ENCODE data around the gene GP2.
"Not testable (repeated sequence)": the region's sequence is repeated elsewhere in the genome, so short reads cannot be mapped to it uniquely, and the experiment has no call there.

GP2 gene

DNA sequence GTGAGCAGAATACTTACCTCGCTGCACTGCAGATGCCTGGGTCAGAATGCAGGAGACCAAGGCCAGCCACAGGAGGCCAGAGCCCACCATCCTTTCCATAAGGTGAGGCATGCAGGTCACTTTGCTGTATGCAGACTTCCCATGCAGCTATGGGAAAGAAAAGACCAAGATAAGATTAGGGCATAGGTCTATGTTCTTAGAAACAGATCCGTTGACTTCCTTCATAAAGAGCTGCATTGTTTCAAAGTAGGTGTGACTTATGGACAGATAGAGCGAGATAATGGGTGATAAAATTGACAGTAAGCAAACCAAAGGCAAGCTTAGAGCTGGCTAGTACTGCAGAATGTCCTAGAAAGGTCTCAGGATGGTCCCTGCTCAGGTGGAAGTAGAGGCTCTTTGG is 992 bp downstream of the GP2 start:
- no peak overlapping the region for H3K27ac ChIP-seq (ENCODE audit: insufficient read depth, low read length, poor library complexity, severe bottlenecking)
- no peak for DNase-seq
- no peaks in the 10 kb centered on the region for H3K27me3 ChIP-seq (replicated peaks; ENCODE audit: control insufficient read depth, insufficient read depth, low read length, poor library complexity, severe bottlenecking)
- no peaks in the 10 kb centered on the region for H3K36me3 ChIP-seq (ENCODE audit: control insufficient read depth, insufficient read depth, low read length)
- no peaks in the 10 kb centered on the region for H3K9me3 ChIP-seq (ENCODE audit: control insufficient read depth, low read length)
- no peaks in the 10 kb centered on the region for H3K4me1 ChIP-seq (ENCODE audit: control insufficient read depth, insufficient read depth, low read length, poor library complexity, severe bottlenecking)
- no peak overlapping the region for H3K4me3 ChIP-seq (ENCODE audit: insufficient read depth, low read depth, low read length, poor library complexity, severe bottlenecking)

DNA sequence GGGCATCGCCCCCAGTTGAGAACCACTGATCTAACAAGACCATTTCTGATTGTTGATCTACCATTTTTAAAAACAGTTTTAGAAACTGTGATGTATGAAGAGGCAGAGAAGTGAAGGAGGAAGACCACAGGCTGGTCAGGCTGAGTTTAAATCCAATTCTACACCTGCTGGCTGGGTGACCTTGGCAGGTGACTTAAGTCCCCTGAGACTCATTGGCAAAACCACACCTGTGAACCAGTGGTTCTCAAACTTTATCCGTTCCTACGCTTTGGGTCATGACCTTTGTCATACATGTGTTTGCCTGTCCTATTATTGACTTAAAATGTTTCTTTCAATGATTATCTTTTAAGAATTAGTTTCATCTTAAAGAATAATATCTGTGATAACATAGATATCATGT is 2.3 kb downstream of the GP2 start:
- no peak overlapping the region for H3K27ac ChIP-seq (ENCODE audit: insufficient read depth, low read length, poor library complexity, severe bottlenecking)
- H3K4me1 ChIP-seq (ENCODE audit: control insufficient read depth, insufficient read depth, low read length, poor library complexity, severe bottlenecking): no peaks in the 10 kb centered on the region
- DNase-seq: no peak
- H3K36me3 ChIP-seq (ENCODE audit: control insufficient read depth, insufficient read depth, low read length): no peaks in the 10 kb centered on the region
- no peak overlapping the region for H3K4me3 ChIP-seq (ENCODE audit: insufficient read depth, low read depth, low read length, poor library complexity, severe bottlenecking)
- H3K27me3 ChIP-seq (replicated peaks; ENCODE audit: control insufficient read depth, insufficient read depth, low read length, poor library complexity, severe bottlenecking): no peaks in the 10 kb centered on the region
- H3K9me3 ChIP-seq (ENCODE audit: control insufficient read depth, low read length): no peaks in the 10 kb centered on the region

DNA sequence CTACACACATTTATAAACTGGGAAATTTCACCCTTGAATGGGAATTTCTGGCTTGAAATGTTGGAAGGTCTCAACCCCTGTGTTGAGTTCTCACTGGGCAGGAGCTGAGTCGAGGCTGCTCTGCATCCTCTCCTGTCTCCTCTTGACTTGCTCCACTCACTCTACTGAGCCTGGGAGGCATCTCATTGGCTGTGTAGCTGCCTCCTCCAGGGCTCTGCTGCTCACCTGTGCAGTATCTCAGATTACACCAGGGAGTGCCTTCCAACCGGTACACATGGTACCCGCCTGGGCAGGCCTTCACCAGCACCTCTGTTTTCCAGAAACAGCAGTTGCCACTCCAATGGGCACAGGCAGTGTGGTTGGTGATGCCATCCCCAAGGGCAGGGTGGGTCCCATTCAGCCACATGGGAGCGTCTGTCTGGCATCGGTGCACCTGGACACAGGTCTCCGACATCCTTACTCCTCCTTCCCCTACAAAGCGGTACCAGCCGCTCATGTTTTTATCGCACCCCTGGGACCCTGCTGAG is 3.7 kb downstream of the GP2 start:
- H3K4me1 ChIP-seq (ENCODE audit: control insufficient read depth, insufficient read depth, low read length, poor library complexity, severe bottlenecking): no peaks in the 10 kb centered on the region
- no peak overlapping the region for H3K4me3 ChIP-seq (ENCODE audit: insufficient read depth, low read depth, low read length, poor library complexity, severe bottlenecking)
- H3K27me3 ChIP-seq (replicated peaks; ENCODE audit: control insufficient read depth, insufficient read depth, low read length, poor library complexity, severe bottlenecking): no peaks in the 10 kb centered on the region
- no peak overlapping the region for H3K27ac ChIP-seq (ENCODE audit: insufficient read depth, low read length, poor library complexity, severe bottlenecking)
- H3K9me3 ChIP-seq (ENCODE audit: control insufficient read depth, low read length): no peaks in the 10 kb centered on the region
- no peaks in the 10 kb centered on the region for H3K36me3 ChIP-seq (ENCODE audit: control insufficient read depth, insufficient read depth, low read length)
- no peak for DNase-seq

DNA sequence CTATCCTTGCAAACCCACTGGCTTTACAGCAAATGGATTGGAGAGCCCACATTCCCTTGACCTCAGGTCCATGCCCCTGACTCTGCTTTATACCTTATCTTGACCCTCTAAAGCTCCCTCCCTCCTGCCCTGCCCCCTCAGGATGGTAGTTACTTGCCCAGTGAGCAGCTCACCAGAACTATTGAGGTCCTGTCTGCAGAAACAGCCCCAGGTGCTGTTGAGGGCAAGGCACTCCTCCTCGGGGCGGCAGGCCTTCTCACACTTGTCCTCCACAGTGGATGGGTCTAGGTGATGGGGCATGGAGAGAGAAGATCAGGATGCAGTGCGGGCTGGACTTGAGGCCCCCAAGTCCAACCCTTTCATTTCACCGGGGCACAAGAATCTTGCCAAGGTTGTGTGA is 4.6 kb downstream of the GP2 start:
- Histone ChIP-seq H3K4me3 (ENCODE audit: insufficient read depth, low read depth, low read length, poor library complexity, severe bottlenecking) (no peak overlapping the region), H3K9me3 (ENCODE audit: control insufficient read depth, low read length) (no peaks in the 10 kb centered on the region), H3K36me3 (ENCODE audit: control insufficient read depth, insufficient read depth, low read length) (no peaks in the 10 kb centered on the region), H3K4me1 (ENCODE audit: control insufficient read depth, insufficient read depth, low read length, poor library complexity, severe bottlenecking) (no peaks in the 10 kb centered on the region), H3K27ac (ENCODE audit: insufficient read depth, low read length, poor library complexity, severe bottlenecking) (no peak overlapping the region), H3K27me3 (replicated peaks; ENCODE audit: control insufficient read depth, insufficient read depth, low read length, poor library complexity, severe bottlenecking) (no peaks in the 10 kb centered on the region)
- DNase-seq: no peak

DNA sequence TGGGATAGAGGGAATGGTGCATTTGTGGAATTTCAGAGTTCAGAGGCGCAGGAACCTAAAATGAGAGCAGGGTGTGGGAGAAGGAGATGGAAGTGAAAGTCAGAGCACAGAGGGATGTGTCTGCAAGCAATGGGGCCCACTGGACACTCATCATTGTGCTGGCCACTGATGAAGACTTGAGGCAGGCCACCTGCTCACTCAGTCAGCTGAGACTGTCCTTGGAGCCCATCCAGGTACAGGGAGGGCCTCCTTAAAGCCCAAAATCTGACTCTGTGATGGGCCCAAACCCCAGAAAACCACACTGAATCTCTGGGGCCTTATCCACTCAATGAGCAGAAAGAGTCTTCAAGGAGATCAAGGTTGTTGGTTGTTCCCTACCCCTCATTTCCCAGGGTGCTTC is 5.6 kb downstream of the GP2 start:
- Histone ChIP-seq H3K4me1 (ENCODE audit: control insufficient read depth, insufficient read depth, low read length, poor library complexity, severe bottlenecking) (no peaks in the 10 kb centered on the region), H3K27me3 (replicated peaks; ENCODE audit: control insufficient read depth, insufficient read depth, low read length, poor library complexity, severe bottlenecking) (no peaks in the 10 kb centered on the region), H3K27ac (ENCODE audit: insufficient read depth, low read length, poor library complexity, severe bottlenecking) (no peak overlapping the region), H3K9me3 (ENCODE audit: control insufficient read depth, low read length) (no peaks in the 10 kb centered on the region), H3K4me3 (ENCODE audit: insufficient read depth, low read depth, low read length, poor library complexity, severe bottlenecking) (no peak overlapping the region), H3K36me3 (ENCODE audit: control insufficient read depth, insufficient read depth, low read length) (no peaks in the 10 kb centered on the region)
- no peak for DNase-seq

DNA sequence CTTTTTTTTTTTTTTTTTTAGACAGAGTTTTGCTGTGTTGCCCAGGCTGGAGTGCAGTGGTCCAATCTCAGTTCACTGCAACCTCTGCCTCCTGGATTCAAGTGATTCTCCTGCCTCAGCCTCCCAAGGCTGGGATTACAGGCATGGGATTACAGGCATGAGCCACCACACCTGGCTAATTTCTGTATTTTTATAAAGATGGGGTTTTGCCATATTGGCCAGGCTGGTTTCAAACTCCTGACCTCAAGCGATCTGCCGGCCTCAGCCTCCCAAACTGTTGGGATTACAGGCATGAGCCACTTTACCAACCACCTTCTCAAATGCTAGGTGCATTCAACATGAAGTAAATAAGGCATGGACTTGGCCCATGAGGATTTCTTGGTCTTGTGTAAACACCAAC is 6.3 kb downstream of the GP2 start:
- H3K4me3 ChIP-seq (ENCODE audit: insufficient read depth, low read depth, low read length, poor library complexity, severe bottlenecking); DNase-seq; H3K4me1 ChIP-seq (ENCODE audit: control insufficient read depth, insufficient read depth, low read length, poor library complexity, severe bottlenecking); H3K27me3 ChIP-seq (replicated peaks; ENCODE audit: control insufficient read depth, insufficient read depth, low read length, poor library complexity, severe bottlenecking); H3K36me3 ChIP-seq (ENCODE audit: control insufficient read depth, insufficient read depth, low read length); H3K9me3 ChIP-seq (ENCODE audit: control insufficient read depth, low read length); H3K27ac ChIP-seq (ENCODE audit: insufficient read depth, low read length, poor library complexity, severe bottlenecking): not testable (repeated sequence)

DNA sequence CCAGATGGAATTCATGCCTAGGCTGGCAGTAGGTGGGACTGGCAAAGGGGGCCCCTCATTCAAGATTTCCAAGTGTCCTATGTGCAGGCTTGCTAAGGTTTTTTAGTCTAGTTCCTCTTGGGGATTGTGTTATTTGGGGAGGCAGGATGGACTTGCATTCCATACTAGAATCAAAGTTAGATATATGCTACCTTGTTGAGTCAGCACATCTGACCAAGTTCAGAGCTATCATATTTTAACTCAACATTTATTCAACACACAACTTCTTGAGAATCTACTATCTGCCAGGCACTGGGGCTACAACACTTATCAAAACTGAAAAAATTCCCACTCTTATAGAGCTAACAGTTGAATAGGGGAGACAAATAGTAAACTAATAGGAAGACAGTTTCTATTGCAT is 6.7 kb downstream of the GP2 start:
- Histone ChIP-seq H3K4me3 (ENCODE audit: insufficient read depth, low read depth, low read length, poor library complexity, severe bottlenecking) (no peak overlapping the region), H3K9me3 (ENCODE audit: control insufficient read depth, low read length) (no peaks in the 10 kb centered on the region)
- no peak for DNase-seq

DNA sequence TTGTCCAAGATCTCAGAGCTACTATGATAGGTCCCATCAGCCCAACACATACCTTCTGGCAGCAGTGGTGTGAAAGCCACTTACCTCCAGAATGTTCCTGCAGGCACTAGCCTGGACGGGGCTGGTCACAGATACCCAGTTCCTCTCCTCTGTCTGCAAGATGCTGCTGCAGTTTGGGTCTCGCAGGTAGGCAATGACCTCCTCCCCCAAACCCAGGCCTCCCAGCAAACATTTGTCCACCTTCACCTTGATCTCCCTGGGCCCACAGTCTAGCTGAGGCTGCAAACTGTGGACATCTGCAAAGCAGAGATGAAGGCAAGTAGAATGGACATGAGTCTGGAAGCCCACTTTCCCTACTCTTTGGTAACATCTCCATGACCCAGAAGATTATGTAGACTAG is 7.1 kb downstream of the GP2 start:
- DNase-seq: no peak
- H3K4me1 ChIP-seq (ENCODE audit: control insufficient read depth, insufficient read depth, low read length, poor library complexity, severe bottlenecking): no peaks in the 10 kb centered on the region
- no peaks in the 10 kb centered on the region for H3K27me3 ChIP-seq (replicated peaks; ENCODE audit: control insufficient read depth, insufficient read depth, low read length, poor library complexity, severe bottlenecking)
- H3K9me3 ChIP-seq (ENCODE audit: control insufficient read depth, low read length): no peaks in the 10 kb centered on the region
- no peaks in the 10 kb centered on the region for H3K36me3 ChIP-seq (ENCODE audit: control insufficient read depth, insufficient read depth, low read length)
- H3K27ac ChIP-seq (ENCODE audit: insufficient read depth, low read length, poor library complexity, severe bottlenecking): no peak overlapping the region
- no peak overlapping the region for H3K4me3 ChIP-seq (ENCODE audit: insufficient read depth, low read depth, low read length, poor library complexity, severe bottlenecking)

More for the DNA sequence above, 6.7 kb downstream of the GP2 start:
- no peaks in the 10 kb centered on the region for H3K27me3 ChIP-seq (replicated peaks; ENCODE audit: control insufficient read depth, insufficient read depth, low read length, poor library complexity, severe bottlenecking)
- H3K36me3 ChIP-seq (ENCODE audit: control insufficient read depth, insufficient read depth, low read length): no peaks in the 10 kb centered on the region
- no peaks in the 10 kb centered on the region for H3K4me1 ChIP-seq (ENCODE audit: control insufficient read depth, insufficient read depth, low read length, poor library complexity, severe bottlenecking)
- no peak overlapping the region for H3K27ac ChIP-seq (ENCODE audit: insufficient read depth, low read length, poor library complexity, severe bottlenecking)

DNA sequence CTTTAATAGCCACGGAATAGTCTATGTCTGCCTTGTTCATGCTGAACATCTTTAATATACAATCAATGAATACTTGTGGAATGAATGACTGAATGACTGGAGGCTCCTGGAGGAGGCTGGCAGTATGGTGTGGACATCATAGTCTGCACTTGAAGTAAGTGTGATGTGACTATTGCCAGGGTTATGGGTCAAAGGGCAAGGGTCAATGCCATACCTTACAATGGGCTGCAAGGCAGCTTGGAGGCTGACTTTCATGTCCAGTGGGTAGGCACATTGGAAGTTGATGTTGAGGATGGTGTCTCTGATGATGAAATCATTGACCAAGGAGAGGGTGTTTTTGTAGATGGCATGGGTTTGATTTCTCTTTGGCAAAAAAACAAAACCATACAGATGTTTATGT is 7.9 kb downstream of the GP2 start:
- Histone ChIP-seq H3K27me3 (replicated peaks; ENCODE audit: control insufficient read depth, insufficient read depth, low read length, poor library complexity, severe bottlenecking) (no peaks in the 10 kb centered on the region), H3K9me3 (ENCODE audit: control insufficient read depth, low read length) (no peaks in the 10 kb centered on the region), H3K4me3 (ENCODE audit: insufficient read depth, low read depth, low read length, poor library complexity, severe bottlenecking) (no peak overlapping the region), H3K36me3 (ENCODE audit: control insufficient read depth, insufficient read depth, low read length) (no peaks in the 10 kb centered on the region), H3K27ac (ENCODE audit: insufficient read depth, low read length, poor library complexity, severe bottlenecking) (no peak overlapping the region), H3K4me1 (ENCODE audit: control insufficient read depth, insufficient read depth, low read length, poor library complexity, severe bottlenecking) (no peaks in the 10 kb centered on the region)
- DNase-seq: no peak

DNA sequence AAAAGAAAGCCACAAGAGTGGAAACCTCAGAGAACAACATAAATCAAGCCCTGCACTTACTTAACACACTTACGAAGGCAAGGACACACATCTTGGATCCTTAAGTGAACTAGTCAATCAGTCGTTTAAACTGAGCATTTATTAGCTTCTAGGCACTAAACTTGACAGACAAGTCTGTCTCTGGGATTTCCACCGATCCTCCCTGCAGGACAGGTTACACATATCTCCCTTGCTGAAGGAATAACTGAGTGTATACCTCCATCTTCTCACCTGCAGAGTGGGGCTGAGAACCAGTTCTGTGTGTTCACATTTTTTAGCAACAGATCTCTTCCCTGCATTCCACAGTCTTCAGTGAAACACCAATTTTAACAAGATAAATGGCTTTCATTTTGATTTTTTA is 8.9 kb downstream of the GP2 start:
- Histone ChIP-seq H3K27me3 (replicated peaks; ENCODE audit: control insufficient read depth, insufficient read depth, low read length, poor library complexity, severe bottlenecking) (no peaks in the 10 kb centered on the region), H3K27ac (ENCODE audit: insufficient read depth, low read length, poor library complexity, severe bottlenecking) (no peak overlapping the region), H3K4me3 (ENCODE audit: insufficient read depth, low read depth, low read length, poor library complexity, severe bottlenecking) (no peak overlapping the region), H3K36me3 (ENCODE audit: control insufficient read depth, insufficient read depth, low read length) (no peaks in the 10 kb centered on the region), H3K4me1 (ENCODE audit: control insufficient read depth, insufficient read depth, low read length, poor library complexity, severe bottlenecking) (no peaks in the 10 kb centered on the region), H3K9me3 (ENCODE audit: control insufficient read depth, low read length) (no peaks in the 10 kb centered on the region)
- no peak for DNase-seq

DNA sequence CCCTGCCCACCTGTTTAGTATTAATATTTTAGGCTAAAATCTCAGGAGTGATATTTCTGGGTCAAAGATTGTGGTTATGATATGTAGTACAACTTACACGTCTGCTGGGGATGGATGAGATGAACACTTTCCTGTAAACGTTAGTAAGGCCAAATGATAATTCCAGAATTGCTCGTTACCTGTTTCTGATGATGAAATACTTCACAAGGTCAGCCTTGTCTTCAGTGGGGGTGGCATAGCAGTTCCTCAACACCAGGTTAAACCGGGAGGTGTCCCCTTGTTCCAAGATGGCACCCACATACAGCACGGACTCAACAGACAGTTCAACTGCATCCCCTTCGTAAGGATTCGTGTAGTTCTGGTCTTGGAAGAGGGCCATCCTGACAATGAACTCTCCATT is 9.3 kb downstream of the GP2 start:
- no peak overlapping the region for H3K4me3 ChIP-seq (ENCODE audit: insufficient read depth, low read depth, low read length, poor library complexity, severe bottlenecking)
- H3K27ac ChIP-seq (ENCODE audit: insufficient read depth, low read length, poor library complexity, severe bottlenecking): no peak overlapping the region
- H3K27me3 ChIP-seq (replicated peaks; ENCODE audit: control insufficient read depth, insufficient read depth, low read length, poor library complexity, severe bottlenecking): no peaks in the 10 kb centered on the region
- no peaks in the 10 kb centered on the region for H3K4me1 ChIP-seq (ENCODE audit: control insufficient read depth, insufficient read depth, low read length, poor library complexity, severe bottlenecking)
- H3K36me3 ChIP-seq (ENCODE audit: control insufficient read depth, insufficient read depth, low read length): no peaks in the 10 kb centered on the region
- DNase-seq: no peak
- no peaks in the 10 kb centered on the region for H3K9me3 ChIP-seq (ENCODE audit: control insufficient read depth, low read length)

Data from effector memory CD4-positive, alpha-beta T cell (primary cell).